OCI-M1 (cell line): ENCODE data around the gene TENM3.

Experiments used
- DNase-seq: peaks from one replicate; lab custom pipeline; 2025; lab: John Stamatoyannopoulos, UW

The TENM3 gene

GRCh38 chr4:182776376-182777105, 533.3 kb downstream of the TENM3 start:
- DNase-seq: no peak

GRCh38 chr4:182778222-182778982, 535.2 kb downstream of the TENM3 start:
- no peak for DNase-seq

GRCh38 chr4:182786991-182787390, 543.8 kb downstream of the TENM3 start:
- no peak for DNase-seq

GRCh38 chr4:182788201-182788600, 545.0 kb downstream of the TENM3 start:
- no peak for DNase-seq

- DNase-seq: no peak
These were observed 546.3 kb downstream of the TENM3 start for GRCh38 chr4:182789529-182789928.

GRCh38 chr4:182795446-182796238, 552.4 kb downstream of the TENM3 start:
- DNase-seq: no peak

GRCh38 chr4:182799515-182800215, 556.5 kb downstream of the TENM3 start:
- no peak for DNase-seq

GRCh38 chr4:182800216-182800515, 557.0 kb downstream of the TENM3 start:
- no peak for DNase-seq

- no peak for DNase-seq
These were observed 558.4 kb downstream of the TENM3 start for GRCh38 chr4:182801636-182802035.

GRCh38 chr4:182802621-182803020, 559.4 kb downstream of the TENM3 start:
- DNase-seq: no peak

- no peak for DNase-seq
These were observed 560.0 kb downstream of the TENM3 start for GRCh38 chr4:182803235-182803634.

GRCh38 chr4:182804131-182804530, 560.9 kb downstream of the TENM3 start:
- no peak for DNase-seq

GRCh38 chr4:182805321-182805720, 562.1 kb downstream of the TENM3 start:
- DNase-seq: no peak

- DNase-seq: no peak
These were observed 562.5 kb downstream of the TENM3 start for GRCh38 chr4:182805750-182806149.

- peak; percentile 80 for DNase-seq
These were observed 563.4 kb downstream of the TENM3 start for GRCh38 chr4:182806259-182807252.

- DNase-seq: no peak
These were observed 564.1 kb downstream of the TENM3 start for GRCh38 chr4:182807346-182807745.

- no peak for DNase-seq
These were observed 564.8 kb downstream of the TENM3 start for GRCh38 chr4:182807767-182808548.

- no peak for DNase-seq
These were observed 565.6 kb downstream of the TENM3 start for GRCh38 chr4:182808673-182809416.

GRCh38 chr4:182809417-182810102, 566.4 kb downstream of the TENM3 start:
- no peak for DNase-seq
